Upper lobe of left lung (tissue), 6 donors: ENCODE results near the gene MYO3A. TPM values are rescaled to one million over a fixed set of nuclear protein-coding genes. Genes with fewer than 3 reads are reported as not detected.

Experiments
- ATAC-seq, 2 donors: fragments of 200-7000 bp; cut with Tn5 transposase; one replicate each; pipeline ENCODE4 v1.9.1; 2022; ENCODE audit warnings: mild to moderate bottlenecking in 2 of 2, moderate library complexity in 2 of 2; ENCODE audit not compliant: low FRiP score in 2 of 2
- DNase-seq, 2 donors: peaks; one replicate each; pipeline ENCODE4 v3.0.0-alpha.2; 2019 to 2020
- H3K27ac ChIP-seq, 4 donors: fragments of 200-600 bp; sonication (generic); one replicate each; pipeline ENCODE4 v1.5.1; 2016 to 2019
- H3K27me3 ChIP-seq, 4 donors: fragments of 200-600 bp; sonication (generic); one replicate each; pipeline ENCODE4 v1.5.1; 2017 to 2019
- H3K36me3 ChIP-seq, 4 donors: fragments of 200-600 bp; sonication (generic); one replicate each; pipeline ENCODE4 v1.5.1; 2016 to 2019
- H3K4me1 ChIP-seq, 4 donors: fragments of 200-600 bp; sonication (generic); one replicate each; pipeline ENCODE4 v1.5.1; 2018 to 2019
- H3K4me3 ChIP-seq, 4 donors: fragments of 200-600 bp; sonication (generic); one replicate each; pipeline ENCODE4 v1.5.1; 2017 to 2019; ENCODE audit warnings: mild to moderate bottlenecking in 2 of 4, moderate library complexity in 1 of 4
- H3K9me3 ChIP-seq, 4 donors: fragments of 200-600 bp; sonication (generic); one replicate each; pipeline ENCODE4 v1.5.1; 2018 to 2019
- EP300 ChIP-seq, 4 donors: sonication (generic); formaldehyde crosslinking; IDR thresholded peaks; one replicate each; pipeline ENCODE4 v1.5.1; 2017; ENCODE audit warnings: antibody characterized with exemption in 4 of 4, control low read depth in 2 of 4
- POLR2A ChIP-seq, 4 donors: fragments of 450-650 bp; IDR thresholded peaks; one replicate each; pipeline ENCODE4 v1.5.1; 2016 to 2017; ENCODE audit warnings: antibody characterized with exemption in 4 of 4, mild to moderate bottlenecking in 2 of 4
- POLR2AphosphoS5 ChIP-seq, 2 donors: sonication (generic); formaldehyde crosslinking; IDR thresholded peaks; one replicate each; pipeline ENCODE4 v1.5.1; 2017; ENCODE audit warnings: antibody characterized with exemption in 2 of 2
- WGBS, 2 donors: methylation state at CpG; one replicate each; pipeline ENCODE4 v1.1.5; 2017 to 2018; 5-methylcytosine and 5-hydroxymethylcytosine counted together
- total RNA-seq, 6 donors: library from RNA; depleted of rRNA in 4 of 6; stranded (reverse); fragments of >200 nt in 4 of 6; gene quantifications; one replicate each; pipeline versions ENCODE4 v1.1.0 to v1.2.1, GENCODE V29; 2016 to 2021
- TF ChIP-seq, protein P1 (sequence below), 6 experiments: fragments of 450-650 bp in 4 of 6; fragments of 200-600 bp in 2 of 6; sonication (generic) in 2 of 6; IDR thresholded peaks; one replicate each; pipeline ENCODE4 v1.5.1; 2016 to 2019; ENCODE audit warnings: antibody characterized with exemption in 6 of 6
- donor health status: DM: no; HTN: no; CAD: no; lungs with moderate emphysema.
- donor health status: DM: no; HTN: yes; CAD: no; lungs with severe emphysema.

The MYO3A gene
- total RNA-seq, 6 donors from 2014 or later, result 0.15 to 0.49 (median 0.47) TPM; not detected in 3

DNA sequence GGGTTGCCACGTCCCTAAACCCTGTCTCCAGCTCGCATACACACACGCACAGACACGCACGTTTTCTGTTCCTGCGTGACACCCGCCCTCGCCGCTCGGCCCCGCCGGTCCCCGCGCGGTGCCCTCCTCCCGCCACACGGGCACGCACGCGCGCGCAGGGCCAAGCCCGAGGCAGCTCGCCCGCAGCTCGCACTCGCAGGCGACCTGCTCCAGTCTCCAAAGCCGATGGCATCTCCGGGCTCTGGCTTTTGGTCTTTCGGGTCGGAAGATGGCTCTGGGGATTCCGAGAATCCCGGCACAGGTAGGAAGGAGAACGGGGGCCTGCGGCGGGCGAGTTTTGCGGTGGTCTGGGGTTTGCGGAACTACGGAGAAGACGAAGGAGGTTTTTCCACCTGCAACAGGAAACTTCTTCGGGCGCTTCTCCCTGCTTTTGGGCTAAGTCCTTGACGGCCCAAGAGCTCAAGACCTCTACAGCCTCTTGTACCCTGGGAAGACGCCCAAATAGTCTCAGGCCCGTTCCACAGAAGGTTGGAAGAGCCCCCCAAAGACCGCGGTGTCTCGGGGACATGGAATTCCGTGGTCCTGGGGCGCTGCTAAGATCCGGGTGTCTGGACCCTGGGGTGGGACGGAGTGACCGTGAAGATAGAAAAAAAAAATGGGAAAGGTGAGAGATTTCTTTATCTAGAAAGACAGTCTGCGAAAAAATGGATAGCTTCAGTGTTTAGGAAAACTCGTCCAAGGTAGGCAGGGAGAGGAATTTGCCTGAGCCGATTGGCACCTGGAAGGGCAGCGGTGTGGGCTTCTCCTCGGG, 282.8 kb downstream of the MYO3A start, which contains the start of gene GAD2:
GAD2 (plus strand) TSS at position 190 of the 811 bp plus-strand sequence; CDS start at position 226, 36 bp downstream.
- 2 to 3% methylated on average over 36 to 60 of the region's 60 CpGs for WGBS, 2 donors
- Histone ChIP-seq H3K9me3 (no peaks in the 10 kb centered on the region), H3K36me3 (no peaks in the 10 kb centered on the region), H3K4me3 (peak within 1 kb of the TSS in 1 of 4 donors; percentile 17), H3K4me1 (peaks cover 4 to 37% (median 22%) of the 10 kb centered on the region in 4 donors), H3K27ac (no peak within 1 kb of the TSS), H3K27me3 (peaks cover 0 to 55% (median 32%) of the 10 kb centered on the region in 4 donors)
- no peak for TF ChIP-seq POLR2AphosphoS5 (IDR thresholded peaks at IDR 0.05)
- TF ChIP-seq, protein P1, sequence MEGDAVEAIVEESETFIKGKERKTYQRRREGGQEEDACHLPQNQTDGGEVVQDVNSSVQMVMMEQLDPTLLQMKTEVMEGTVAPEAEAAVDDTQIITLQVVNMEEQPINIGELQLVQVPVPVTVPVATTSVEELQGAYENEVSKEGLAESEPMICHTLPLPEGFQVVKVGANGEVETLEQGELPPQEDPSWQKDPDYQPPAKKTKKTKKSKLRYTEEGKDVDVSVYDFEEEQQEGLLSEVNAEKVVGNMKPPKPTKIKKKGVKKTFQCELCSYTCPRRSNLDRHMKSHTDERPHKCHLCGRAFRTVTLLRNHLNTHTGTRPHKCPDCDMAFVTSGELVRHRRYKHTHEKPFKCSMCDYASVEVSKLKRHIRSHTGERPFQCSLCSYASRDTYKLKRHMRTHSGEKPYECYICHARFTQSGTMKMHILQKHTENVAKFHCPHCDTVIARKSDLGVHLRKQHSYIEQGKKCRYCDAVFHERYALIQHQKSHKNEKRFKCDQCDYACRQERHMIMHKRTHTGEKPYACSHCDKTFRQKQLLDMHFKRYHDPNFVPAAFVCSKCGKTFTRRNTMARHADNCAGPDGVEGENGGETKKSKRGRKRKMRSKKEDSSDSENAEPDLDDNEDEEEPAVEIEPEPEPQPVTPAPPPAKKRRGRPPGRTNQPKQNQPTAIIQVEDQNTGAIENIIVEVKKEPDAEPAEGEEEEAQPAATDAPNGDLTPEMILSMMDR (IDR thresholded peaks at IDR 0.05), result no peak
- no peak for TF ChIP-seq EP300 (IDR thresholded peaks at IDR 0.05)
- TF ChIP-seq POLR2A (IDR thresholded peaks at IDR 0.05), result no peak
- DNase-seq, result peak in 1 of 2 donors; percentile 73
- no peak for ATAC-seq

DNA sequence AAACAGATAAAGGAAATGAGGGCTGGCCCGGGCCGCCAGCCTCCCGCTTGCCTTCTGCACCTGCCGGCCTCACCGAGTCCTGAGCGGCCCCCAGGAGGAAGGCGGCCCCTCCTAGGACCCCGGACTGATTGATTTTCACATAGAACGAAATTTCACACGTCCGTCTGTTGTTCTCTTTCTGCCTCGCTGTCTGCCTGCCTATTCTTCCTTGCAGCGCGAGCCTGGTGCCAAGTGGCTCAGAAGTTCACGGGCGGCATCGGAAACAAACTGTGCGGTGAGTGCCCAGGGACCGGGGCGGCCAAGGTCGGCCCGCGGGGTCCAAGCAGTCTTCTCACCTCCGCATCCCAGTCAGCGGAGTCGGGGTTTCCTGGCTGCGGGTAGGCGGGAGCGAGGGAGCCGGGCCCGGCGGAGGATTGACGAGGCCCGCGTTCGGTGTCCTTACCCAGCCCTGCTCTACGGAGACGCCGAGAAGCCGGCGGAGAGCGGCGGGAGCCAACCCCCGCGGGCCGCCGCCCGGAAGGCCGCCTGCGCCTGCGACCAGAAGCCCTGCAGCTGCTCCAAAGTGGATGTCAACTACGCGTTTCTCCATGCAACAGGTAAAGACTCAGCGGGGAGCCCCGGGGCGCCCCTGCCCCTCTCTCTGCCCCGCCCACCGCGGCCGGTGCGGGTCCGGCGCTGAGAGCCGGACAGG, 283.5 kb downstream of the MYO3A start:
- H3K36me3 ChIP-seq, result no peaks in the 10 kb centered on the region
- no peak overlapping the region for H3K27ac ChIP-seq
- peaks cover 0 to 53% (median 30%) of the 10 kb centered on the region in 4 donors for H3K27me3 ChIP-seq
- TF ChIP-seq POLR2AphosphoS5 (IDR thresholded peaks at IDR 0.05), result no peak
- TF ChIP-seq EP300 (IDR thresholded peaks at IDR 0.05), result no peak
- TF ChIP-seq, protein P1 (IDR thresholded peaks at IDR 0.05), result no peak
- no peak for TF ChIP-seq POLR2A (IDR thresholded peaks at IDR 0.05)
- H3K9me3 ChIP-seq, result no peaks in the 10 kb centered on the region
- H3K4me1 ChIP-seq, result peaks cover 4 to 33% (median 22%) of the 10 kb centered on the region in 4 donors
- peak in 1 of 2 donors; percentile 78 for DNase-seq
- no peak overlapping the region for H3K4me3 ChIP-seq
- 2 to 3% methylated on average over 38 to 55 of the region's 64 CpGs for WGBS, 2 donors
- no peak for ATAC-seq

DNA sequence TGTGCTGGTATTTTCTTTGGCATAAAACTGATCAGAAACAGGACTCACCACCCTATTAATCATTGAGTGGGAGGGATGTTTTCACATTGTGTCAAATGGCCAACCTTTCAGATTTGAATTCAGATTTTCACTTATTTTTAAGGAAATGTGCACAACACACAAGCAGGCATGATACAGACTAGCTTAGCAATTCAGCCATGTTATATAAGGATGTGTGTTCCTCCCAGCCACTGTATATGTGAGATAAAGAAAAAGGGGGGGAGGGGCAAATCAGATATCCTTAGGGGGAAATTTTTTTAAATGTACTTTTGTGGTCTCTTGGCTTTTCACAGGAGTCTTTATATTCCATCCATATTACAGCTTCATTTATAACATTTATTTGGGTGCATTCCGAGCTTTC, 285.6 kb downstream of the MYO3A start:
- Histone ChIP-seq H3K4me1 (peaks cover 4 to 33% (median 22%) of the 10 kb centered on the region in 4 donors), H3K27me3 (peaks cover 0 to 36% (median 18%) of the 10 kb centered on the region in 4 donors), H3K9me3 (no peaks in the 10 kb centered on the region), H3K36me3 (no peaks in the 10 kb centered on the region), H3K4me3 (no peak overlapping the region), H3K27ac (no peak overlapping the region)
- TF ChIP-seq, protein P1 (IDR thresholded peaks at IDR 0.05), result no peak
- TF ChIP-seq POLR2A (IDR thresholded peaks at IDR 0.05) (no peak), EP300 (IDR thresholded peaks at IDR 0.05) (no peak), POLR2AphosphoS5 (IDR thresholded peaks at IDR 0.05) (no peak)
- DNase-seq (no peak), ATAC-seq (no peak)
- WGBS, 2 donors, result 57 to 59% methylated on average over 1 of the region's 1 CpG

DNA sequence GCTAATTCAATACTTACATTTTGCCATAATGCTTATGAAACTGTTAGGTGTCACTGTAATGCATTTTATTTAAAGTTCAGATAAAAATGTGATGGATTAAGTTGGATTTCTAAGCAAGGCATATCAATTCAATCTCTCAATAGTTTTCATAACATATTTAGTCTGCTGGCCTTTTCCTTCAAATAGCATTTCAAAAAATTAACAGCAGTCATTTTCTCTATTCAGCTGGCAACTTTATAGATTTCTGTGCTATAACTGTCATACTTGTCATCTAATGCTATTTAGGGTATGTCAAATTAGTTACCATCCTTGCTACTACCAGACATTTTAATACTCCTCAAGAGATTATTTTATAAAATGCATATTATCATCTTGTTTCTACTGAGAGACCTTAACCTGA, 286.9 kb downstream of the MYO3A start:
- peaks cover 0 to 32% (median 10%) of the 10 kb centered on the region in 4 donors for H3K27me3 ChIP-seq
- no peaks in the 10 kb centered on the region for H3K36me3 ChIP-seq
- TF ChIP-seq EP300 (IDR thresholded peaks at IDR 0.05) (no peak), POLR2A (IDR thresholded peaks at IDR 0.05) (no peak), POLR2AphosphoS5 (IDR thresholded peaks at IDR 0.05) (no peak)
- TF ChIP-seq, protein P1 (IDR thresholded peaks at IDR 0.05), result no peak
- no peak for ATAC-seq
- H3K4me1 ChIP-seq, result peaks cover 4 to 24% (median 18%) of the 10 kb centered on the region in 4 donors
- DNase-seq, result no peak
- H3K4me3 ChIP-seq, result no peak overlapping the region
- H3K27ac ChIP-seq, result no peak overlapping the region
- H3K9me3 ChIP-seq, result no peaks in the 10 kb centered on the region
